Effector memory CD8-positive, alpha-beta T cell (primary cell): ENCODE results near the gene NOC2L.
"Not testable (repeated sequence)": the region's sequence is repeated elsewhere in the genome, so short reads cannot be mapped to it uniquely, and the experiment has no call there.

ENCODE experiments used
- ATAC-seq: fragments of 150-1000 bp; cut with Tn5 transposase; replicated peaks from 2 replicates; pipeline ENCODE4 v1.10.0; 2021; ENCODE audit warnings: mild to moderate bottlenecking, moderate library complexity
- DNase-seq, 3 experiments: peaks; one replicate each; pipeline ENCODE4 v3.0.0; 2021
- H3K27ac Mint-ChIP-seq, 2 donors: one replicate each; pipeline ENCODE4 v1.8.0; 2022; ENCODE audit warnings: mild to moderate bottlenecking in 2 of 2, mixed read lengths in 2 of 2, moderate library complexity in 2 of 2
- H3K27me3 Mint-ChIP-seq, 2 donors: one replicate each; pipeline ENCODE4 v1.8.0; 2022; ENCODE audit warnings: mixed read lengths in 2 of 2
- H3K36me3 Mint-ChIP-seq: one replicate; pipeline ENCODE4 v1.8.0; 2022; ENCODE audit warnings: mild to moderate bottlenecking, moderate library complexity, mixed read lengths; ENCODE audit not compliant: insufficient read depth
- H3K4me1 Mint-ChIP-seq, 2 donors: one replicate each; pipeline ENCODE4 v1.8.0; 2022; ENCODE audit warnings: low read depth in 2 of 2, mixed read lengths in 2 of 2
- H3K4me3 Mint-ChIP-seq, 2 donors: one replicate each; pipeline ENCODE4 v1.8.0; 2022; ENCODE audit warnings: mild to moderate bottlenecking in 2 of 2, mixed read lengths in 2 of 2, moderate library complexity in 2 of 2
- H3K9me3 Mint-ChIP-seq, 2 donors: one replicate each; pipeline ENCODE4 v1.8.0; 2022; ENCODE audit warnings: mixed read lengths in 2 of 2

NOC2L gene

GRCh38 chr1:998745-998994, 39.6 kb upstream of the NOC2L start:
- Mint-ChIP-seq H3K4me3 (peak overlapping the region; percentile 22 to 36), H3K4me1 (peaks cover 9 to 10% of the 10 kb centered on the region in 2 donors), H3K27ac (no peak overlapping the region), H3K27me3 (peaks cover 37 to 66% of the 10 kb centered on the region in 2 donors), H3K36me3 (peaks cover 30% of the 10 kb centered on the region), H3K9me3 (no peaks in the 10 kb centered on the region)
- no peak for ATAC-seq
- no peak for DNase-seq

DNA sequence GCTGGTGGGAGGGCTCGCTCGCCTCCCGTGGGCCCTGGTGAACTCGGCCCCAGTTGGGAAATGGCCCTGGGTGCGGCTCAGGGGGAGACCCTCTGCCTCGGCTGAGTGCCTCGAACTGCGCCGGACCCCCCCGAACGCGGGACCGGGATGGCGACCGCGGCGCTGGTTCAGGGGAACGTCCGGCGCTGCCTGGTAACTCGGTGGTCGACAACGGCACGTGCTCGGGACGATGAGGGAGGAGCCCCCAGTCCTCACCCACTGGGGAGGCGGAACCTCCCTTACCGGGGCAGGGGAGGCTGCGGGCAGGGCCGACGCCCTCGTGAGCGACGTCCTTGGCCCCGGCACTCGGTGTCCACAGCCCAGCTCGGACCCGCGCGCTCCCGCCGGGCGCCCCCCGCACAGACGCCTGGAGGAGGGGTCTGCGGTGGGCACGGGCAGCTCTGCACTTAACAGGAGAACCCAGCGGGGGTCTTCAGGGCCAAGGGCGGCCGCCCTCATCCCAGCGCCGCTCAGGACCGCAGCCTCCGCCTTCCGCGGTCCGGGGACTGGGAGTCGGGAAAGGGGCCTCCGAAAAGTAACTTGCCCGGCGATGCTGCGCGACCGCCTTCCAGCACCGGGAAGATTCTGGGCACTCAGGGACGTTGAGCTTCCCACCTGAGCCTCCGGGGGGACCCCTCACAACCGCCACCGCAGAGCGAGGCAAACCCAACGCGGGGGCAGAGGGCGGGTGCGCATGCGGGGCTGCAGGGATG, 39.1 kb upstream of the NOC2L start:
- H3K4me3 Mint-ChIP-seq = peak overlapping the region; percentile 22 to 36
- peaks cover 30% of the 10 kb centered on the region for H3K36me3 Mint-ChIP-seq
- DNase-seq (no peak), ATAC-seq (no peak)
- H3K4me1 Mint-ChIP-seq = peaks cover 9 to 10% of the 10 kb centered on the region in 2 donors
- H3K27me3 Mint-ChIP-seq = peaks cover 33 to 66% of the 10 kb centered on the region in 2 donors
- no peaks in the 10 kb centered on the region for H3K9me3 Mint-ChIP-seq
- no peak overlapping the region for H3K27ac Mint-ChIP-seq

DNA sequence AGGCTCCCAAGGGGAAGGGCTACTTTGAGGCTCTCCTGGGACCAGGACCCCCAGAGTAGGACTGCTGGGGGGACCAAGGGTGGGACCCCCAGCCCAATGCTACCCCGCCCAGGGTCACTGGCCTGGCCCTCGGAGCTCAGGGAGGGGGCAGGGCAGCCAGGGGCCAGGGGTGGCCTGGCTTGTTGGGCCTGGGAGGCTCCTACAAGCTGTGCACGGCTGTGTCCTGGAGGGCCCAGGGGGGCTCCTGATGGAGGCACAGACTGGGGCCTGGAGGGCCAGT, 38.6 kb upstream of the NOC2L start:
- ATAC-seq = no peak
- H3K9me3 Mint-ChIP-seq = no peaks in the 10 kb centered on the region
- no peak for DNase-seq
- no peak overlapping the region for H3K27ac Mint-ChIP-seq
- H3K27me3 Mint-ChIP-seq = peaks cover 33 to 66% of the 10 kb centered on the region in 2 donors
- peaks cover 9 to 10% of the 10 kb centered on the region in 2 donors for H3K4me1 Mint-ChIP-seq
- peak overlapping the region; percentile 8 to 53 for H3K4me3 Mint-ChIP-seq
- H3K36me3 Mint-ChIP-seq = peaks cover 30% of the 10 kb centered on the region

DNA sequence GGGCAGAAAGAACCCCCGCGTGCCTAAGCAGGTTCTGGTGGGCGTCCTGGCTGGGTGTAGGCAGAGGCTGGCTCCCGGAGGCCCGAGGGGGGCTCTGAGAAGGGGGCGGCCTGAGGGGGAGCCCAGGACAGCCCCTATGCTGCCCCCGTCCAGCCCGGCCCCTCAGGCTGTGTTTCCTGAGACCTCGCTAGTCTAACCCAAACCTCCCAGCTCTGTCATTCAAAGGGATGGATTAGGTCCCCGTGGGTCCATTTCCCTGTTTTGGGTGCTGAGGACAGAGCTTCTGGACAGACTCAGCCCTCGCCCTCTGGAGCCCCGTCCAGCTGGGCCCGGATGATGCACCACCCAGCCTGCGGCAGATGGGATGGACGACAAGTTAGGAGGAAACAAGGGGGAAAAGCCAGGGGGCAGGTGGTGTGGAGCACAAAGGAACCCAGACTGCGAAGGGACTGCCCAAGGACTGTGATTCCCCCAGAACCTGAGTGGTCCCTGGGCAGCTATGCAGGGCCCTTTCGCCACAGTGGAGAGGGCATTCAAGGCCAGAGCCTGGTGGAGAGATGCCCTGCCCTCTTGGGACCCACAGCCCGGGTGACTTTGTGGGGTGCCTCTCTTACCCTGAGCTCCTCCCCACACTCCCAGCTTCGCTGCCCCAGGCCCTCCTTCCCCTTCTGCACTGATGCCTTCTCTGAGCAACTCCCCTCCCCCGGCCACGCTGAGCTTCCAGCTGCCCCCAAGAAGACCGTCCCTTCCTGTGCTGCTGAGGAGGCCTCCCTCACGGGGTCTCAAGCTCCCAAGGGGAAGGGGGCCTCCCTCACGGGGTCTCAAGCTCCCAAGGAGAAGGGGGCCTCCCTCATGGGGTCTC, 38.0 kb upstream of the NOC2L start:
- Mint-ChIP-seq H3K27ac (no peak overlapping the region), H3K9me3 (no peaks in the 10 kb centered on the region), H3K27me3 (peaks cover 39 to 66% of the 10 kb centered on the region in 2 donors), H3K4me3 (peak overlapping the region; percentile 8 to 53), H3K36me3 (peaks cover 30% of the 10 kb centered on the region), H3K4me1 (peaks cover 9 to 10% of the 10 kb centered on the region in 2 donors)
- DNase-seq = no peak
- no peak for ATAC-seq

- DNase-seq (no peak), ATAC-seq (peak; percentile 23)
- H3K36me3 Mint-ChIP-seq = peaks cover 27% of the 10 kb centered on the region
- H3K9me3 Mint-ChIP-seq = peaks cover 0 to 2% of the 10 kb centered on the region in 2 donors
- no peak overlapping the region for H3K27ac Mint-ChIP-seq
- peaks cover 7 to 11% of the 10 kb centered on the region in 2 donors for H3K4me1 Mint-ChIP-seq
- H3K4me3 Mint-ChIP-seq = peak overlapping the region; percentile 45 to 49
- peaks cover 49 to 71% of the 10 kb centered on the region in 2 donors for H3K27me3 Mint-ChIP-seq
Measured at GRCh38 chr1:995665-996633, 36.9 kb upstream of the NOC2L start.

- H3K27ac Mint-ChIP-seq, ATAC-seq, DNase-seq, H3K9me3 Mint-ChIP-seq, H3K4me3 Mint-ChIP-seq, H3K4me1 Mint-ChIP-seq: not testable (repeated sequence)
- Mint-ChIP-seq H3K27me3 (peaks cover 54 to 74% of the 10 kb centered on the region in 2 donors), H3K36me3 (peaks cover 20% of the 10 kb centered on the region)
Measured at GRCh38 chr1:994546-994945, 35.5 kb upstream of the NOC2L start.

DNA sequence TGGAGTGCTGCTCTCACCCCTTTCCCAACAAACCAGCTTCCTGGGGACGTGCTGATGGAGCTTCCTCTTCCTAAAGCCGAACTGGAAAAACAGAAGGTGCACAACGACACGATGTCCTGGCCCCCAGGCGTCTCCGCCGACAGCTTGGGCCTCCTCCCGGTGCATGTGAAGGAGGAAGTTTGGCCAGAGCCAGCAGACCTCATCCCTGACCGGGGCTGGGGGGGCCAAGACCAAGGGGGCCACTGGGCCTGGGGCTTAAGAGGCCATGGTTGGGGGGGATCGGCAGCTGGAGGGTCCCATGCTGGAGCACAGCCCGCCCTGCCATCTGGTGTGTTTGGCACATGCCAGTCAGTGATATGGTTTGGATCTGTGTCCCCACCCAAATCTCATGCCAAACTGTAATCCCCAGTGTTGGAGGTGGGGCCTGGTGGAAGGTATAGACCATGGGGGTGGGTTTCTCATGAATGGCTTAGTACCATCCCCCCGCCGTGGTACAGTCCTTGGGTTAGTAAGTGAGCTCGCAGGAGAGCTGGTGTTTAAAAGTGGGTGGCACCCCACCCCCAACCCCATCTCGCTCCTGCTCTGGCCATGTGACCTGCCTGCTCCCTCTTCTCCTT, 34.4 kb upstream of the NOC2L start:
- Mint-ChIP-seq H3K27ac (no peak overlapping the region), H3K4me1 (peaks cover 4 to 8% of the 10 kb centered on the region in 2 donors), H3K27me3 (peaks cover 64 to 85% of the 10 kb centered on the region in 2 donors), H3K4me3 (no peak overlapping the region), H3K36me3 (peaks cover 19% of the 10 kb centered on the region), H3K9me3 (peaks cover 0 to 2% of the 10 kb centered on the region in 2 donors)
- ATAC-seq (no peak), DNase-seq (no peak)

DNA sequence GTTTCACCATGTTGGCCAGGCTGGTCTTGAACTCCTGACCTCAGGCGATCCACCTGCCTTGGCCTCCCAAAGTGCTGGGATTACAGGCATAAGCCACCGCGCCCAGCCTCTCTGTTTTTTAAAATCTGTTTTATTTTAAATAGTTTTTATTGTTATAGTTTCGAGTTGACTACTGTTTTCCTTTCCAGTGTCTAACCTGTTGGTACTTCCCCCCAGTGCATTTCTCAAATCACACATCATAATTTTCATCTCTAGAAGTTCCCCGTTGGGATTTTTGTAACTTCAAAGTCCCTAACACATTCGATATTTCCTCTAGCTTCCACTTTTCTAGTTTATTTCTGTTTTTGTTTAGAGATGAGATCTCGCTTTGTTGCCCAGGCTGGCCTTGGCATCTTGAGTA, 33.3 kb upstream of the NOC2L start:
- DNase-seq = no peak
- Mint-ChIP-seq H3K27me3 (peaks cover 71 to 84% of the 10 kb centered on the region in 2 donors), H3K27ac (no peak overlapping the region), H3K9me3 (peaks cover 0 to 2% of the 10 kb centered on the region in 2 donors), H3K4me1 (peaks cover 4 to 8% of the 10 kb centered on the region in 2 donors), H3K36me3 (peaks cover 12% of the 10 kb centered on the region), H3K4me3 (no peak overlapping the region)
- no peak for ATAC-seq

- no peak for DNase-seq
- no peak for ATAC-seq
- Mint-ChIP-seq H3K36me3 (peaks cover 8% of the 10 kb centered on the region), H3K9me3 (peaks cover 0 to 2% of the 10 kb centered on the region in 2 donors), H3K4me3 (no peak overlapping the region), H3K27me3 (peaks cover 67 to 79% of the 10 kb centered on the region in 2 donors), H3K4me1 (peaks cover 4 to 6% of the 10 kb centered on the region in 2 donors), H3K27ac (no peak overlapping the region)
Measured at GRCh38 chr1:991895-992294, 32.8 kb upstream of the NOC2L start.

DNA sequence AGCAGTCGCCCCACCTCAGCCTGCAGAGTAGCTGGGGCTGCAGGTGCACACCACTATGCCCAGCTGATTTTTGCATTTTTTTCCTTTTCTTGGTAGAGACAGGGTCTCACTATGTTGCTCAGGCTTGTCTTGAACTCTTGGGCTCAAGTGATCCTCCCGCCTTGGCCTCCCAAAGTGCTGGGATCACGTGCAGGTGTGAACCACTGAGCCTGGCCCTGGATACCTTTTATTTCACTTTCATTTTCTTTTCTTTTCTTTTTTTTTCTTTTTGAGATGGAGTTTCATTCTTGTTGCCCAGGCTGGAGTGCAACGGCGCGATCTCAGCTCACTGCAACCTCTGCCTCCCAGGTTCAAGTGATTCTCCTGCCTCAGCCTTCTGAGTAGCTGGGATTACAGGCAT, 32.2 kb upstream of the NOC2L start:
- H3K27ac Mint-ChIP-seq, DNase-seq, H3K4me3 Mint-ChIP-seq, H3K4me1 Mint-ChIP-seq, H3K9me3 Mint-ChIP-seq, ATAC-seq, H3K36me3 Mint-ChIP-seq: not testable (repeated sequence)
- peaks cover 67 to 78% of the 10 kb centered on the region in 2 donors for H3K27me3 Mint-ChIP-seq

- not testable (repeated sequence) for DNase-seq, H3K36me3 Mint-ChIP-seq, H3K27ac Mint-ChIP-seq, H3K9me3 Mint-ChIP-seq, H3K4me3 Mint-ChIP-seq, H3K4me1 Mint-ChIP-seq, ATAC-seq
- peaks cover 61 to 74% of the 10 kb centered on the region in 2 donors for H3K27me3 Mint-ChIP-seq
Measured at GRCh38 chr1:988061-988460, 29.0 kb upstream of the NOC2L start.

- H3K4me1 Mint-ChIP-seq = no peaks in the 10 kb centered on the region
- DNase-seq (no peak), ATAC-seq (no peak)
- no peak overlapping the region for H3K27ac Mint-ChIP-seq
- H3K27me3 Mint-ChIP-seq = peaks cover 43 to 62% of the 10 kb centered on the region in 2 donors
- no peaks in the 10 kb centered on the region for H3K9me3 Mint-ChIP-seq
- peaks cover 4% of the 10 kb centered on the region for H3K36me3 Mint-ChIP-seq
- no peak overlapping the region for H3K4me3 Mint-ChIP-seq
Measured at GRCh38 chr1:985126-985525, 26.1 kb upstream of the NOC2L start.

DNA sequence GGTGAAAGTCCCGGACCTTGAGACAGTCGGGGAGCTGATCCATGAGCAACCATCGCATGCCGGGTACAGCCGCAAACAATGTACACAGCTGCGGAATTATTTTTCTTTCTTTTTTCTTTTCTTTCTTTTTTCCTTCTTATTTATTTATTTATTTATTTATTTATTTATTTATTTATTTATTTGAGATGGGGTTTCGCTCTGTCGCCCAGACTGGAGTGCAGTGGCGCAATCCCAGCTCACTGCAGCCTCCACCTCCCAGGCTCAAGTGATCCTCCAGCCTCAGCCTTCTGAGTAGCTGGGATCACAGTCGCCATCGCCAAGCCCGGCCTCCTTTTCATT, 25.4 kb upstream of the NOC2L start:
- H3K27ac Mint-ChIP-seq = no peak overlapping the region
- no peak overlapping the region for H3K4me3 Mint-ChIP-seq
- DNase-seq (no peak), ATAC-seq (peak; percentile 7)
- H3K4me1 Mint-ChIP-seq = no peaks in the 10 kb centered on the region
- peaks cover 36 to 55% of the 10 kb centered on the region in 2 donors for H3K27me3 Mint-ChIP-seq
- H3K36me3 Mint-ChIP-seq = peaks cover 4% of the 10 kb centered on the region
- no peaks in the 10 kb centered on the region for H3K9me3 Mint-ChIP-seq
